Breast epithelium (tissue), 3 donors: ENCODE results near the gene STX10.
"Not testable (repeated sequence)": the region's sequence is repeated elsewhere in the genome, so short reads cannot be mapped to it uniquely, and the experiment has no call there.

Experiments used
- CTCF ChIP-seq, 3 donors: fragments of 450-650 bp; IDR thresholded peaks; one replicate each; pipeline ENCODE4 v1.5.1; 2016 to 2017; ENCODE audit warnings: antibody characterized with exemption in 3 of 3, mild to moderate bottlenecking in 3 of 3, moderate library complexity in 3 of 3
- POLR2A ChIP-seq: fragments of 450-650 bp; IDR thresholded peaks from one replicate; pipeline ENCODE4 v1.6.1; 2016; ENCODE audit warnings: antibody characterized with exemption, mild to moderate bottlenecking, moderate library complexity

GRCh38 chr19:13186688-13187087, 36.5 kb upstream of the STX10 start:
- TF ChIP-seq CTCF (IDR thresholded peaks at IDR 0.05); POLR2A: not testable (repeated sequence)
